Osteocyte (in vitro differentiated cells): ENCODE data around the gene TP53INP2. TPM values are rescaled to one million over a fixed set of nuclear protein-coding genes. Genes with fewer than 3 reads are reported as not detected.

Source experiments
- DNase-seq: peaks from one replicate; pipeline ENCODE4 v3.0.0; 2021; ENCODE audit warnings: mixed read lengths; ENCODE audit not compliant: unreplicated experiment; ENCODE audit errors: extremely low spot score
- H3K27ac Mint-ChIP-seq: one replicate; pipeline ENCODE4 v1.8.0; 2021; ENCODE audit warnings: mild to moderate bottlenecking, mixed read lengths; ENCODE audit not compliant: unreplicated experiment
- H3K27me3 Mint-ChIP-seq: one replicate; pipeline ENCODE4 v1.8.0; 2021; ENCODE audit warnings: mixed read lengths; ENCODE audit not compliant: unreplicated experiment
- H3K36me3 Mint-ChIP-seq: one replicate; pipeline ENCODE4 v1.8.0; 2021; ENCODE audit warnings: mixed read lengths; ENCODE audit not compliant: unreplicated experiment
- H3K4me1 Mint-ChIP-seq: one replicate; pipeline ENCODE4 v1.8.0; 2021; ENCODE audit warnings: mixed read lengths; ENCODE audit not compliant: unreplicated experiment
- H3K4me3 Mint-ChIP-seq: one replicate; pipeline ENCODE4 v1.8.0; 2021; ENCODE audit warnings: mild to moderate bottlenecking, moderate library complexity, mixed read lengths; ENCODE audit not compliant: unreplicated experiment
- H3K9me3 Mint-ChIP-seq: one replicate; pipeline ENCODE4 v1.8.0; 2021; ENCODE audit warnings: mixed read lengths; ENCODE audit not compliant: unreplicated experiment
- total RNA-seq: library from RNA; stranded (reverse); gene quantifications from 2 replicates; pipeline ENCODE4 v1.2.1, GENCODE V29; 2021
- TF ChIP-seq, protein P1 (sequence below): fragments of 200-600 bp; sonication (generic); IDR thresholded peaks from 2 replicates; pipeline ENCODE4 v1.5.0; 2021; ENCODE audit warnings: antibody characterized with exemption, mild to moderate bottlenecking, moderate library complexity

The TP53INP2 gene
- total RNA-seq, 1 donor from 2014 or later = 34.3 TPM

DNA sequence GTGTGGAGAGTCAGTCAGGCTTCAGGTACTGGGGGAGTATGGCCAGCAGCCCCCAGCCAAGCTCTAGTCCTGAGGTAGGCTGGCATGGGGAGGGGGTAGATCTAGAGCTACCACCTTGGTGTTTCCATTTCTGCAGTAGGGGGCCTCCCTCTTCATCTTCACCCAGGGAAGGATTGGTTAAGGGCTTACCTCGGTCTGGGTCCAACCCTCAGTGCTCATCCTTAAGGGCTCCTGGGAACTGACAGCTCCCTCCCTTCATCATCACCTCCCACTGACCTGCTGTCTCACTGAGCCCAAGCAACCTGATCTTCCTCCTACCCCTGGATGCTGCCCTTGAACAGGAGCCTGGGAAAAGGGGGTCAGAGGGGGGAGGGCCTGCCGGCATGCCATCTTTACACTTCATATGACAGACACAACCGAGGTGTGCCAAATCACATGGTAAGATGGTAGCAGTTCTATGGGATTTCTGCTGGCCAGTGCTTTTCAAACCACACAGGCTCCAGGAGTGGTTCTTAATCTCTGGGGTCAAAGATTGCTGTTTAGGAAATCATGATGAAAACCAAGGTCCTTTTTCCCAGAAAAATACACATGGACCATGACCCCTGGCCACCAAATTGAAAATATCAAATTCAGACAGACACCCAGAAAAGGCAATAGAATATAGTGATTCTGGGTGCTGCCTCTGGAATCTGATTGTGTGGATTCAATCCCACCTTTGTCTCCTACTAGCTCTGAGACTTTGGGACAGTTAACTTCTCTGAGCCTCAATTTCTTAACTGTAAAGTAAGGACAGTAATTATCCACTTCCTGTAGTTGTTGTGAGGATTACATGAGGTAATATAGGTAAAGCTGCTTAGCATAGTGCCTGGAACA is 3.0 kb downstream of the TP53INP2 start:
- Mint-ChIP-seq H3K36me3 (no peaks in the 10 kb centered on the region), H3K27me3 (no peaks in the 10 kb centered on the region), H3K4me1 (peaks cover 47% of the 10 kb centered on the region), H3K27ac (peak overlapping the region; percentile 39), H3K4me3 (no peak overlapping the region), H3K9me3 (no peaks in the 10 kb centered on the region)
- TF ChIP-seq, protein P1, sequence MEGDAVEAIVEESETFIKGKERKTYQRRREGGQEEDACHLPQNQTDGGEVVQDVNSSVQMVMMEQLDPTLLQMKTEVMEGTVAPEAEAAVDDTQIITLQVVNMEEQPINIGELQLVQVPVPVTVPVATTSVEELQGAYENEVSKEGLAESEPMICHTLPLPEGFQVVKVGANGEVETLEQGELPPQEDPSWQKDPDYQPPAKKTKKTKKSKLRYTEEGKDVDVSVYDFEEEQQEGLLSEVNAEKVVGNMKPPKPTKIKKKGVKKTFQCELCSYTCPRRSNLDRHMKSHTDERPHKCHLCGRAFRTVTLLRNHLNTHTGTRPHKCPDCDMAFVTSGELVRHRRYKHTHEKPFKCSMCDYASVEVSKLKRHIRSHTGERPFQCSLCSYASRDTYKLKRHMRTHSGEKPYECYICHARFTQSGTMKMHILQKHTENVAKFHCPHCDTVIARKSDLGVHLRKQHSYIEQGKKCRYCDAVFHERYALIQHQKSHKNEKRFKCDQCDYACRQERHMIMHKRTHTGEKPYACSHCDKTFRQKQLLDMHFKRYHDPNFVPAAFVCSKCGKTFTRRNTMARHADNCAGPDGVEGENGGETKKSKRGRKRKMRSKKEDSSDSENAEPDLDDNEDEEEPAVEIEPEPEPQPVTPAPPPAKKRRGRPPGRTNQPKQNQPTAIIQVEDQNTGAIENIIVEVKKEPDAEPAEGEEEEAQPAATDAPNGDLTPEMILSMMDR = no peak
- DNase-seq = no peak

DNA sequence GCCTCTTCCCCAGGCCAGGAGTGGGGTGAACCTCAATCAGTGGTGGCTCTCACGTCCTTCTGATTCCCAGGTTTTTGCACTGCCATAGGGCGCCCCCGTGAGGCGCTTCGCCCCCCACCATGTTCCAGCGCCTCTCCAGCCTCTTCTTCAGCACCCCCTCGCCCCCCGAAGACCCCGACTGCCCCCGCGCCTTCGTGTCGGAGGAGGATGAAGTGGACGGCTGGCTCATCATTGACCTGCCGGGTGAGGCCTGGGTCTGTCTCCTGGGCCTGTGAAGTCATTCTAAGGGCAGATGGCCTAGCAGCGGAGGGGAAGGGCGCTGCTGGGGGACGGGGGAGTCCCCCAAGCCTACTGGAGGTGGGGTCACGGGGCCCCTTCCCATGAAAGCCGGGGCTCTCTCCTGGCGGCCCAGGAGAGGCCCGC is 4.5 kb downstream of the TP53INP2 start:
- no peak for DNase-seq
- H3K9me3 Mint-ChIP-seq = no peaks in the 10 kb centered on the region
- H3K27me3 Mint-ChIP-seq = no peaks in the 10 kb centered on the region
- H3K27ac Mint-ChIP-seq = peak overlapping the region; percentile 75
- H3K4me1 Mint-ChIP-seq = peaks cover 49% of the 10 kb centered on the region
- TF ChIP-seq, protein P1 = peak; percentile 62
- peak overlapping the region; percentile 82 for H3K4me3 Mint-ChIP-seq
- H3K36me3 Mint-ChIP-seq = peaks cover 3% of the 10 kb centered on the region

DNA sequence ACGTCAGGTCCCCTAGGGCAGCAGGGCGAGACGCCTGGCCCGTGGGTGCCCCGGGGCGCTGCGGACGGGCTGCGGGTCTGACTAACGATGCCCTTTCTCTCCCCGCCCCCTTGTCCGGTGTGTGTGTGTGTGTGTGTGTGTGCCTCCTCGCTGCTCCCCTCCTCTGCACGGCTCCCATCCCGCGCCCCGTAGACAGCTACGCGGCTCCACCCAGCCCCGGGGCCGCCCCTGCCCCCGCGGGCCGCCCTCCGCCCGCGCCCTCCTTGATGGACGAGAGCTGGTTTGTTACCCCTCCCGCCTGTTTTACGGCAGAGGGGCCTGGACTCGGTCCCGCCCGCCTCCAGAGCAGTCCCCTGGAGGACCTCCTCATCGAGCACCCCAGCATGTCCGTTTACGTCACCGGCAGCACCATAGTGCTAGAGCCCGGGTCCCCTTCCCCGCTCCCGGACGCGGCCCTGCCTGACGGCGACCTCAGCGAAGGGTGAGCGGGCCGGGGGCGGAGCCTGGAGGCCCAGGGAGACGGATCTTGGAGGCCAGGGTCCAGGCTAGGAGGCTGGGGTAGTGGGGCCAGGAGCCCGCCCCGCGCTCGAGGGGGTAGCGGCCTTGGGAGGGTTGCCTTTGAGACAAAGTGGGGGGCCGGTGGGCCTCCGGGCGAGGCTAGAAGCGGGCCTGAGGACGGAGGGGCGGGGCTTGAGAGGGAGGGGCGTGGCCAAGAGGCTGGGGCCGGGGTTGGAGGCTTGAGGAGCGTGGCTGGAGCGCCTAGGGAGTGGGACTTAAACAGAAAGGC is 5.1 kb downstream of the TP53INP2 start:
- Mint-ChIP-seq H3K4me3 (peak overlapping the region; percentile 82), H3K36me3 (peaks cover 3% of the 10 kb centered on the region), H3K4me1 (peaks cover 51% of the 10 kb centered on the region), H3K27ac (peak overlapping the region; percentile 86), H3K27me3 (no peaks in the 10 kb centered on the region), H3K9me3 (no peaks in the 10 kb centered on the region)
- DNase-seq = peak; percentile 92
- TF ChIP-seq, protein P1 = no peak

DNA sequence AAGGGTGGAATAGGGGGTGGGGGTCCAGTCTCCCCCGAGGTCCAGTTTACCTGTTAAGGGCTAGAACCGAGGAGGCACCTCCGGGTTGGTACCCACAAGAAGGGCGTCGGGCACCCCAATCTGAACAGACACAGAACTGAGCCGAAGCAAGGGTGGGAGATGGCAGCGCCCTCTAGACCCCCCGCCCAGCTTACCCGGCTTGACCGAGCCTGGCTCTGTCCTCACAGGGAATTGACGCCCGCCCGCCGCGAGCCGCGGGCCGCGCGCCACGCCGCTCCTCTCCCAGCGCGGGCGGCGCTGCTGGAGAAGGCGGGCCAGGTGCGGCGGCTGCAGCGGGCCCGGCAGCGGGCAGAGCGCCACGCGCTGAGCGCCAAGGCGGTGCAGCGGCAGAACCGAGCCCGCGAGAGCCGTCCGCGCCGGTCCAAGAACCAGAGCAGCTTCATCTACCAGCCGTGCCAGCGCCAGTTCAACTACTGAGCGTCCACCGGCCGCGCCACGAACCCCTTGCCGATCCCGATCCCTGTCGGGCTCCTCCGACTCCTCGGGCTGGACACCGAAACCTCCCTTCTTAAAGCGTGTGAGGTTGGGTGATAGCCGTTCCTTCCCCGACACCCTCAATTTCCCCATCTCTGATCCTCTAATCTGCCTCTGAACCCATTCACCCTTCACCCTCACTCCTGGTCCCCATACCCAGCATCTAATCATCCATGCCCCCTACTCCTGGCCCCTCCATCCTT is 5.9 kb downstream of the TP53INP2 start:
- peak; percentile 87 for DNase-seq
- H3K4me3 Mint-ChIP-seq = peak overlapping the region; percentile 82
- H3K27ac Mint-ChIP-seq = peak overlapping the region; percentile 86
- TF ChIP-seq, protein P1 = peak; percentile 57
- H3K9me3 Mint-ChIP-seq = no peaks in the 10 kb centered on the region
- H3K36me3 Mint-ChIP-seq = peaks cover 7% of the 10 kb centered on the region
- no peaks in the 10 kb centered on the region for H3K27me3 Mint-ChIP-seq
- peaks cover 46% of the 10 kb centered on the region for H3K4me1 Mint-ChIP-seq
